Osteoblast (primary cell): ENCODE results near the gene BAZ1A. TPM values are rescaled to one million over a fixed set of nuclear protein-coding genes. Genes with fewer than 3 reads are reported as not detected.

ENCODE experiments used
- DNase-seq: peaks from one replicate; pipeline ENCODE4 v3.0.0; 2011; ENCODE audit warnings: low spot score, mixed read lengths; ENCODE audit not compliant: insufficient read length; ENCODE audit errors: missing footprints
- H2AFZ ChIP-seq: 2 replicates; pipeline ENCODE4 v1.6.0; 2011; ENCODE audit warnings: mild to moderate bottlenecking, low read length
- H3K27ac ChIP-seq: 2 replicates; pipeline ENCODE4 v1.5.1; 2011; ENCODE audit warnings: mild to moderate bottlenecking, low read depth, low read length, moderate library complexity
- H3K27me3 ChIP-seq: 2 replicates; pipeline ENCODE4 v1.6.0; 2012; ENCODE audit warnings: mild to moderate bottlenecking, control low read depth, inconsistent platforms, low read length, moderate library complexity; ENCODE audit not compliant: insufficient read depth
- H3K36me3 ChIP-seq: 2 replicates; pipeline ENCODE4 v1.5.1; 2011; ENCODE audit warnings: mild to moderate bottlenecking, low read length, control low read depth, moderate library complexity; ENCODE audit not compliant: insufficient read depth
- H3K4me1 ChIP-seq: 2 replicates; pipeline ENCODE4 v1.5.1; 2011; ENCODE audit warnings: mild to moderate bottlenecking, low read length, control low read depth, moderate library complexity; ENCODE audit not compliant: insufficient read depth
- H3K4me2 ChIP-seq: 2 replicates; pipeline ENCODE4 v1.6.0; 2011; ENCODE audit warnings: mild to moderate bottlenecking, low read length; ENCODE audit not compliant: insufficient read depth
- H3K4me3 ChIP-seq: fragments of 200-600 bp; sonication (generic); 3 replicates; pipeline ENCODE4 v1.5.1; 2012; ENCODE audit warnings: mild to moderate bottlenecking, low read length, inconsistent platforms; ENCODE audit not compliant: insufficient read depth
- H3K79me2 ChIP-seq: 2 replicates; pipeline ENCODE4 v1.6.0; 2012; ENCODE audit warnings: mild to moderate bottlenecking, low read length, control low read depth, inconsistent platforms; ENCODE audit not compliant: insufficient read depth
- H3K9me3 ChIP-seq: 2 replicates; pipeline ENCODE4 v1.5.1; 2011; ENCODE audit warnings: low read depth, low read length, control low read depth
- H4K20me1 ChIP-seq: 2 replicates; pipeline ENCODE4 v1.6.0; 2012; ENCODE audit warnings: mild to moderate bottlenecking, low read length, control low read depth; ENCODE audit not compliant: insufficient read depth
- total RNA-seq: library from RNA; depleted of rRNA; stranded (reverse); fragments of >200 nt; gene quantifications from 2 replicates; pipeline ENCODE4 v1.2.3, GENCODE V29; 2012
- TF ChIP-seq, protein P1 (sequence below): IDR thresholded peaks from 2 replicates; pipeline ENCODE4 v1.5.1; 2011; ENCODE audit warnings: mild to moderate bottlenecking, low read depth, low read length, moderate library complexity; ENCODE audit errors: extremely low read depth

Gene BAZ1A
- total RNA-seq, 1 donor = 23.9 TPM

DNA sequence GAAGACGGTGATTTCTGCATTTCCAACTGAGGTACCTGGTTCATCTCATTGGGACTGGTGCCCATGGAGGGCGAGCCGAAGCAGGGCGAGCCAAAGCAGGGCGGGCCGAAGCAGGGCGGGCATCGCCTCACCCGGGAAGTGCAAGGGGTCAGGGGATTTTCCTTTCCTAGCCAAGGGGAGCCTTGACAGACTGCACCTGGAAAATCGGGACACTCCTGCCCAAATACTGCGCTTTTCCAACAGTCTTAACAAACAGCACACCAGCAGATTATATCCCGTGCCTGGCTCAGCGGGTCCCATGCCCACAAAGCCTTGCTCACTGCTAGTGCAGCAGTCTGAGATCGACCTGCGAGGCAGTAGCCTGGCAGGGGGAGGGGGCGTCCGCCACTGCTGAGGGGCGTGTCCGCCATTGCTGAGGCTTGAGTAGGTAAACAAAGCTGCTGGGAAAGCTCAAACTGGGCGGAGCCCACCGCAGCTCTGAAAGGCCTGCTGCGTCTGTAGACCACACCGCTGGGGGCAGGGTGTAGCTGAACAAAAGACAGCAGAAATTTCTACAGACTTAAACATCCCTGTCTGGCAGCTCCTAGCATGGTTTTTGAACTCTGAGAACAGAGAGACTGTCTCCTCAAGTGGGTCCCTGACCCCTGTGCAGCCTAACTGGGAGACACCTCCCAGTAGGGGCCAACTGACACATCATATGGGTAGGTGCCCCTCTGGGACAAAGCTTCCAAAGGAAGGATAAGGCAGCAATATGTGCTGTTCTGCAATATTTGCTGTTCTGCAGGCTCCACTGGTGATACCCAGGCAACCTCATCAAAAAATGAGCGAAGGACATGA is 77.2 kb downstream of the BAZ1A start:
- Histone ChIP-seq H3K4me2 (no peak overlapping the region), H4K20me1 (no peaks in the 10 kb centered on the region), H2AFZ (no peak overlapping the region), H3K27ac (no peak overlapping the region), H3K36me3 (peaks cover 42% of the 10 kb centered on the region), H3K79me2 (peaks cover 4% of the 10 kb centered on the region), H3K4me3 (no peak overlapping the region), H3K27me3 (no peaks in the 10 kb centered on the region), H3K4me1 (no peaks in the 10 kb centered on the region), H3K9me3 (no peaks in the 10 kb centered on the region)
- no peak for DNase-seq
- TF ChIP-seq, protein P1, sequence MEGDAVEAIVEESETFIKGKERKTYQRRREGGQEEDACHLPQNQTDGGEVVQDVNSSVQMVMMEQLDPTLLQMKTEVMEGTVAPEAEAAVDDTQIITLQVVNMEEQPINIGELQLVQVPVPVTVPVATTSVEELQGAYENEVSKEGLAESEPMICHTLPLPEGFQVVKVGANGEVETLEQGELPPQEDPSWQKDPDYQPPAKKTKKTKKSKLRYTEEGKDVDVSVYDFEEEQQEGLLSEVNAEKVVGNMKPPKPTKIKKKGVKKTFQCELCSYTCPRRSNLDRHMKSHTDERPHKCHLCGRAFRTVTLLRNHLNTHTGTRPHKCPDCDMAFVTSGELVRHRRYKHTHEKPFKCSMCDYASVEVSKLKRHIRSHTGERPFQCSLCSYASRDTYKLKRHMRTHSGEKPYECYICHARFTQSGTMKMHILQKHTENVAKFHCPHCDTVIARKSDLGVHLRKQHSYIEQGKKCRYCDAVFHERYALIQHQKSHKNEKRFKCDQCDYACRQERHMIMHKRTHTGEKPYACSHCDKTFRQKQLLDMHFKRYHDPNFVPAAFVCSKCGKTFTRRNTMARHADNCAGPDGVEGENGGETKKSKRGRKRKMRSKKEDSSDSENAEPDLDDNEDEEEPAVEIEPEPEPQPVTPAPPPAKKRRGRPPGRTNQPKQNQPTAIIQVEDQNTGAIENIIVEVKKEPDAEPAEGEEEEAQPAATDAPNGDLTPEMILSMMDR = no peak

DNA sequence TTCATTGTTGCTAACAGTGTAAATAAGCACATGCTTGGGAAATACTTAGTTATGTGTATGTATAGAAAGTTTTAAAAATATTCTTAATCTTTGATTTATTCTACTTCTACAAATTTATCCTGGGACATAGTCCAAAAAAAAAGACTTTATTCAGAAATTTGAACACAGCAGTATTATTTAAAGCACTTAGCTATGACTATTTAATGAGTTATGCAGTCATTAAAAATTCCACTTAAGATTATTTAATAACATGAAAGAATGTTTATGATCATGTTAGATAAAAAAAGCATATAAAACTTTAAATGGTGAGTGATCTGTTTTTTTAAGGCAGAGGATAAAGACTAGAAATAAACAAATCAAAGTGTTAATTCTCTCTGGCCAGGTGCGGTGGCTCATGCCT is 78.3 kb downstream of the BAZ1A start:
- H2AFZ ChIP-seq = no peak overlapping the region
- no peaks in the 10 kb centered on the region for H4K20me1 ChIP-seq
- H3K36me3 ChIP-seq = peaks cover 38% of the 10 kb centered on the region
- H3K27ac ChIP-seq = no peak overlapping the region
- H3K9me3 ChIP-seq = no peaks in the 10 kb centered on the region
- DNase-seq = no peak
- TF ChIP-seq, protein P1 = no peak
- H3K4me1 ChIP-seq = no peaks in the 10 kb centered on the region
- no peaks in the 10 kb centered on the region for H3K27me3 ChIP-seq
- H3K79me2 ChIP-seq = peaks cover 4% of the 10 kb centered on the region
- H3K4me2 ChIP-seq = no peak overlapping the region
- no peak overlapping the region for H3K4me3 ChIP-seq

DNA sequence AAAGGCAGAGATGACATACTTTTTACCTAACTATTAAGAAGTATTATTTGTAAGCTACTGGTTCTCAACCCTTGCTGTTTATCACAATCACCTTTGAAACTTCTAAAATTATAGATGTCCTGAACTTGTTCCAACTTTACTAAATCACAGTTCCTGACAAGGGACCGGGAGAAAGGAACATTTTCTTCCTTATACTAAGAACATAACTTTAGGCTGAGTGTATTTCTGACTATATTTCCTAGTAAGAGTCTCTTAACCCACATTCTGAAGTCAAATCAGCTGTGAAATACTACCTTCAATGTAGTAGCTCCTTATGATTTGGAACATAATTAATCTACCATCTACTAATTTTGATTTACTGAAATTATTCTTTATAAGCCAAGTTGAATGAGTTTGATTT is 80.2 kb downstream of the BAZ1A start:
- no peak overlapping the region for H2AFZ ChIP-seq
- TF ChIP-seq, protein P1 = no peak
- H3K27ac ChIP-seq = no peak overlapping the region
- H4K20me1 ChIP-seq = no peaks in the 10 kb centered on the region
- DNase-seq = no peak
- H3K36me3 ChIP-seq = peaks cover 27% of the 10 kb centered on the region
- no peak overlapping the region for H3K4me3 ChIP-seq
- no peaks in the 10 kb centered on the region for H3K4me1 ChIP-seq
- no peak overlapping the region for H3K4me2 ChIP-seq
- H3K27me3 ChIP-seq = no peaks in the 10 kb centered on the region
- H3K9me3 ChIP-seq = no peaks in the 10 kb centered on the region
- H3K79me2 ChIP-seq = peaks cover 4% of the 10 kb centered on the region

DNA sequence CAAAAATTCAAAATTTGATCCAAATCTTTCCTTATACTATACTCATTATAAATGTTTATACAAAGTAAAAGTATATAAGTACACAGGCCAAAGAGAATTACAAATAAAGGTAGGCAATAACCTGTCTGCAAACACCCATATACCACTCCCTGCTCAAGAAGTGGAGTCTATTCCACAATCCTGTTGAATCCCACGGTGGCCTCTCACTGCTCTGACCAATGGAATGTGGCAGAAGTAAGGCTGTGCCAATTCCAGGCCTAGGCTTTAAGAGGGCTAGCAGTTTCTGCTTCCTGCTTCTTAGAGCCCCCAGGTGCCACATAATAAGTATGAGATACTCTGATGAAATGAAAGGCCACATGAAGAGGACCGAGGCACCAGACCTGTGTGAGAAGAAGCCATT is 80.9 kb downstream of the BAZ1A start:
- no peaks in the 10 kb centered on the region for H3K27me3 ChIP-seq
- H3K9me3 ChIP-seq = no peaks in the 10 kb centered on the region
- peaks cover 4% of the 10 kb centered on the region for H3K79me2 ChIP-seq
- no peak overlapping the region for H2AFZ ChIP-seq
- no peak overlapping the region for H3K4me3 ChIP-seq
- no peaks in the 10 kb centered on the region for H4K20me1 ChIP-seq
- no peaks in the 10 kb centered on the region for H3K4me1 ChIP-seq
- H3K27ac ChIP-seq = no peak overlapping the region
- TF ChIP-seq, protein P1 = no peak
- H3K36me3 ChIP-seq = peaks cover 20% of the 10 kb centered on the region
- no peak for DNase-seq
- no peak overlapping the region for H3K4me2 ChIP-seq
